Keratinocyte (primary cell): Measurements from ENCODE around the gene GRK1. TPM values are rescaled to one million over a fixed set of nuclear protein-coding genes. Genes with fewer than 3 reads are reported as not detected.

Source experiments
- DNase-seq: peaks from one replicate; pipeline ENCODE4 v3.0.0-alpha.2; 2011; ENCODE audit warnings: low read depth, missing footprints, low spot score
- FAIRE-seq: peaks from 2 replicates; lab custom pipeline; 2011; peaks lifted over from hg19 to GRCh38; lab: Jason Lieb, UNC
- H2AFZ ChIP-seq: 2 replicates; pipeline ENCODE4 v1.6.0; 2012; ENCODE audit warnings: low read length, control low read depth, inconsistent platforms; ENCODE audit not compliant: control insufficient read depth
- H3K27ac ChIP-seq: 2 replicates; pipeline ENCODE4 v1.5.1; 2011; ENCODE audit warnings: low read length; ENCODE audit not compliant: control insufficient read depth, insufficient read depth
- H3K27me3 ChIP-seq: 3 replicates; pipeline ENCODE4 v1.6.0; 2011; ENCODE audit warnings: low read length; ENCODE audit not compliant: control insufficient read depth, insufficient read depth; ENCODE audit errors: extremely low read depth
- H3K36me3 ChIP-seq, 2 experiments: 2 replicates in 1 of 2; 3 replicates in 1 of 2; pipeline ENCODE4 v1.5.1; 2011; ENCODE audit warnings: low read length in 2 of 2, mild to moderate bottlenecking in 1 of 2; ENCODE audit not compliant: control insufficient read depth in 2 of 2, insufficient read depth in 2 of 2; ENCODE audit errors: extremely low read depth in 1 of 2
- H3K4me1 ChIP-seq: 3 replicates; pipeline ENCODE4 v1.5.1; 2011; ENCODE audit warnings: low read length; ENCODE audit not compliant: control insufficient read depth, insufficient read depth; ENCODE audit errors: extremely low read depth
- H3K4me2 ChIP-seq: 3 replicates; pipeline ENCODE4 v1.6.0; 2011; ENCODE audit warnings: low read depth, low read length; ENCODE audit not compliant: control insufficient read depth, insufficient read depth; ENCODE audit errors: extremely low read depth
- H3K4me3 ChIP-seq, 3 experiments: fragments of 200-600 bp in 1 of 3; sonication (generic) in 1 of 3; 2 replicates in 2 of 3; 3 replicates in 1 of 3; pipeline ENCODE4 v1.5.1; 2011 to 2016; ENCODE audit warnings: low read length in 3 of 3, mild to moderate bottlenecking in 3 of 3, control low read depth in 2 of 3, inconsistent platforms in 1 of 3, low read depth in 1 of 3, mixed read lengths in 1 of 3, mixed run types in 1 of 3, moderate library complexity in 1 of 3; ENCODE audit not compliant: control insufficient read depth in 2 of 3, insufficient read depth in 2 of 3; ENCODE audit errors: extremely low read depth in 1 of 3
- H3K79me2 ChIP-seq: 2 replicates; pipeline ENCODE4 v1.6.0; 2012; ENCODE audit warnings: low read length; ENCODE audit not compliant: control insufficient read depth, insufficient read depth
- H3K9ac ChIP-seq: 3 replicates; pipeline ENCODE4 v1.6.0; 2011; ENCODE audit warnings: low read length; ENCODE audit not compliant: control insufficient read depth, insufficient read depth; ENCODE audit errors: extremely low read depth
- H3K9me1 ChIP-seq: 3 replicates; pipeline ENCODE4 v1.6.0; 2011; ENCODE audit warnings: low read length; ENCODE audit not compliant: control insufficient read depth, insufficient read depth; ENCODE audit errors: extremely low read depth
- H3K9me3 ChIP-seq: 2 replicates; pipeline ENCODE4 v1.5.1; 2012; ENCODE audit warnings: low read depth, low read length; ENCODE audit not compliant: control insufficient read depth
- H4K20me1 ChIP-seq: 3 replicates; pipeline ENCODE4 v1.6.0; 2011; ENCODE audit warnings: low read length; ENCODE audit not compliant: control insufficient read depth, insufficient read depth; ENCODE audit errors: extremely low read depth
- EZH2 ChIP-seq: IDR thresholded peaks from one replicate; pipeline ENCODE4 v1.6.1; 2012; ENCODE audit warnings: inconsistent platforms, mild to moderate bottlenecking, low read length, moderate library complexity
- dilution Hi-C: fragments of 300-500 bp; cut with MboI; formaldehyde crosslinking; loops from one replicate; pipeline ENCODE4 v1.7.0; 2020; ENCODE audit warnings: low sequenced_read_pairs; ENCODE audit not compliant: extremely low pct_ligation_motif_present
- polyA plus RNA-seq, 5 experiments: library from polyadenylated mRNA; depleted of rRNA in 3 of 5; stranded (reverse) in 3 of 5; stranded (forward) in 1 of 5; unstranded in 1 of 5; fragments of >200 nt; gene quantifications; 1 replicate in 1 of 5; 2 replicates in 3 of 5; 3 replicates in 1 of 5; pipeline versions ENCODE4 v1.2.1 to v1.2.3, GENCODE V29; 2011 to 2012; ENCODE audit warnings: missing spikeins in 2 of 5, low read depth in 1 of 5, low replicate concordance in 1 of 5
- TF ChIP-seq, protein P1 (sequence below), 3 experiments: IDR thresholded peaks in 1 of 3; conservative IDR thresholded peaks in 1 of 3; optimal IDR thresholded peaks in 1 of 3; 2 replicates in 2 of 3; 3 replicates in 1 of 3; pipeline versions ENCODE3 to v1.5.1; 2011; ENCODE audit warnings: low read length in 3 of 3, mild to moderate bottlenecking in 3 of 3, moderate library complexity in 2 of 3, control low read depth in 1 of 3, inconsistent platforms in 1 of 3; ENCODE audit not compliant: insufficient read depth in 2 of 3; ENCODE audit errors: extremely low read depth in 1 of 3

The GRK1 gene
- polyA plus RNA-seq, 1 donor (not counting 4 experiments of a cell fraction or from before 2014, with no cell fraction given), result not detected

- H3K9ac ChIP-seq, result no peak overlapping the region
- FAIRE-seq (no peak), DNase-seq (no peak)
- peaks cover 11% of the 10 kb centered on the region for H3K27me3 ChIP-seq
- TF ChIP-seq, protein P1, sequence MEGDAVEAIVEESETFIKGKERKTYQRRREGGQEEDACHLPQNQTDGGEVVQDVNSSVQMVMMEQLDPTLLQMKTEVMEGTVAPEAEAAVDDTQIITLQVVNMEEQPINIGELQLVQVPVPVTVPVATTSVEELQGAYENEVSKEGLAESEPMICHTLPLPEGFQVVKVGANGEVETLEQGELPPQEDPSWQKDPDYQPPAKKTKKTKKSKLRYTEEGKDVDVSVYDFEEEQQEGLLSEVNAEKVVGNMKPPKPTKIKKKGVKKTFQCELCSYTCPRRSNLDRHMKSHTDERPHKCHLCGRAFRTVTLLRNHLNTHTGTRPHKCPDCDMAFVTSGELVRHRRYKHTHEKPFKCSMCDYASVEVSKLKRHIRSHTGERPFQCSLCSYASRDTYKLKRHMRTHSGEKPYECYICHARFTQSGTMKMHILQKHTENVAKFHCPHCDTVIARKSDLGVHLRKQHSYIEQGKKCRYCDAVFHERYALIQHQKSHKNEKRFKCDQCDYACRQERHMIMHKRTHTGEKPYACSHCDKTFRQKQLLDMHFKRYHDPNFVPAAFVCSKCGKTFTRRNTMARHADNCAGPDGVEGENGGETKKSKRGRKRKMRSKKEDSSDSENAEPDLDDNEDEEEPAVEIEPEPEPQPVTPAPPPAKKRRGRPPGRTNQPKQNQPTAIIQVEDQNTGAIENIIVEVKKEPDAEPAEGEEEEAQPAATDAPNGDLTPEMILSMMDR (optimal IDR thresholded peaks at IDR 0.05 in 1 of 3, IDR thresholded peaks at IDR 0.05 in 1 of 3, conservative IDR thresholded peaks at IDR 0.05 in 1 of 3; ENCODE audit: extremely low read depth in 1 of 3, insufficient read depth in 2 of 3, low read length in 3 of 3), result no peak
- TF ChIP-seq EZH2, result no peak
- dilution Hi-C loops, result no loop called here
- no peaks in the 10 kb centered on the region for H3K4me1 ChIP-seq
- H3K4me3 ChIP-seq, result no peak overlapping the region
- no peak overlapping the region for H2AFZ ChIP-seq
- H3K9me3 ChIP-seq, result peaks cover 8% of the 10 kb centered on the region
- H3K79me2 ChIP-seq, result no peaks in the 10 kb centered on the region
- H3K4me2 ChIP-seq, result no peak overlapping the region
- H3K27ac ChIP-seq, result no peak overlapping the region
- no peaks in the 10 kb centered on the region for H4K20me1 ChIP-seq
- H3K36me3 ChIP-seq, result no peaks in the 10 kb centered on the region
- H3K9me1 ChIP-seq, result no peaks in the 10 kb centered on the region
Measured at GRCh38 chr13:113749507-113749906, 82.5 kb downstream of the GRK1 start.

- H2AFZ ChIP-seq, result no peak overlapping the region
- no peaks in the 10 kb centered on the region for H3K9me1 ChIP-seq
- H3K4me2 ChIP-seq, result no peak overlapping the region
- no peak for TF ChIP-seq EZH2
- TF ChIP-seq, protein P1 (optimal IDR thresholded peaks at IDR 0.05 in 1 of 3, IDR thresholded peaks at IDR 0.05 in 1 of 3, conservative IDR thresholded peaks at IDR 0.05 in 1 of 3; ENCODE audit: extremely low read depth in 1 of 3, insufficient read depth in 2 of 3, low read length in 3 of 3), result no peak
- FAIRE-seq (no peak), DNase-seq (no peak)
- dilution Hi-C loops, result no loop called here
- H3K9ac ChIP-seq, result no peak overlapping the region
- no peaks in the 10 kb centered on the region for H4K20me1 ChIP-seq
- H3K4me1 ChIP-seq, result no peaks in the 10 kb centered on the region
- peaks cover 15% of the 10 kb centered on the region for H3K27me3 ChIP-seq
- H3K79me2 ChIP-seq, result no peaks in the 10 kb centered on the region
- peaks cover 8% of the 10 kb centered on the region for H3K9me3 ChIP-seq
- H3K27ac ChIP-seq, result no peak overlapping the region
- H3K36me3 ChIP-seq, result no peaks in the 10 kb centered on the region
- H3K4me3 ChIP-seq, result no peak overlapping the region
Measured at GRCh38 chr13:113749967-113750366, 82.9 kb downstream of the GRK1 start.
